ENCODE results near the gene TCF12. TPM values are rescaled to one million over a fixed set of nuclear protein-coding genes. Genes with fewer than 3 reads are reported as not detected.
A peak's percentile ranks its signal among the peaks of the same experiment; 100 is the strongest.

The TCF12 gene
- total RNA-seq, 1 donor from 2014 or later, result 93.0 TPM

DNA sequence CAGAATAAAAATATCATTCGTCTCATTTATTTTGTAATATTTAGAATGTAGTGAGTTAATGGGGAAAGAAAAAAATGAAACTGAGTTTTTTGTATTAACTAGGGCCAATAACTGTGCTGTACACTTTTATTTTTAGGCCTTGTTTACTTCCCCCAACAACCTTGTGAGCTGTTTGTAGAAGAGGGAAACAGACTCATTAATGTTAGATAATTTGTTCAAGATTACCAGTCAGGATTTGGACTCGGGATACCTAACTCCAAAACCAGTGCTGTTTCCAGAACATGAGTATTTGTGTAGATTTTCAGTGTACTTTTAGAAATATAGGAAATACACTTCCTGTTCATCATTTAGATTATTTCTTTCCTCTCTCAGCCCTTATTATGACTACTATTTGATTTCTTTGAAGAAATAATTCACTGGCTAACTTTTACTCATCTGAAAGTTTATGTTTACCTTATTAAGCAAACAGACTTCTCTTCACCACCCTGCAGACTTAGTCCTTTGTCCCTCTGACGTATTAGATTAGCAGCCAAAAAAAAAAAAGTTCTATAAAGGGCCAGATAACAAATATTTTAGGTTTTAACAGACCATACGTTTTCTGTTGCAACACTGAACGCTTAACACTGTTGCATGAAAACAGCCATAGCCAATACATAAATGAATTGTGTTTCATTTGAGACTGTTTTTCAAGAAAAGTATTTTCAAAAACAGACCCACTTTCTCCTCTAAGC is 265.3 kb downstream of the TCF12 start:
- TF ChIP-seq CTCF (IDR thresholded peaks at IDR 0.05), result no peak
- ATAC-seq (peak in 1 of 2 donors; percentile 28), DNase-seq (no peak)
- Histone ChIP-seq H3K4me3 (no peak overlapping the region), H3K36me3 (no peaks in the 10 kb centered on the region), H3K4me1 (peaks cover 18% of the 10 kb centered on the region), H3K27me3 (ENCODE audit: low read depth) (no peaks in the 10 kb centered on the region), H3K27ac (peak overlapping the region; percentile 22), H3K9me3 (no peaks in the 10 kb centered on the region)
- intact Hi-C loops (cut with DNase I), result no loop called here

- H3K27ac ChIP-seq, result no peak overlapping the region
- H3K4me1 ChIP-seq, result peaks cover 18% of the 10 kb centered on the region
- TF ChIP-seq CTCF (IDR thresholded peaks at IDR 0.05), result no peak
- no peak for DNase-seq
- H3K27me3 ChIP-seq (ENCODE audit: low read depth), result no peaks in the 10 kb centered on the region
- no peaks in the 10 kb centered on the region for H3K36me3 ChIP-seq
- intact Hi-C loops (cut with DNase I), result no loop called here
- H3K4me3 ChIP-seq, result no peak overlapping the region
- no peaks in the 10 kb centered on the region for H3K9me3 ChIP-seq
- ATAC-seq, result peak in 1 of 2 donors; percentile 37
Measured at GRCh38 chr15:57184502-57184901, 266.1 kb downstream of the TCF12 start.

DNA sequence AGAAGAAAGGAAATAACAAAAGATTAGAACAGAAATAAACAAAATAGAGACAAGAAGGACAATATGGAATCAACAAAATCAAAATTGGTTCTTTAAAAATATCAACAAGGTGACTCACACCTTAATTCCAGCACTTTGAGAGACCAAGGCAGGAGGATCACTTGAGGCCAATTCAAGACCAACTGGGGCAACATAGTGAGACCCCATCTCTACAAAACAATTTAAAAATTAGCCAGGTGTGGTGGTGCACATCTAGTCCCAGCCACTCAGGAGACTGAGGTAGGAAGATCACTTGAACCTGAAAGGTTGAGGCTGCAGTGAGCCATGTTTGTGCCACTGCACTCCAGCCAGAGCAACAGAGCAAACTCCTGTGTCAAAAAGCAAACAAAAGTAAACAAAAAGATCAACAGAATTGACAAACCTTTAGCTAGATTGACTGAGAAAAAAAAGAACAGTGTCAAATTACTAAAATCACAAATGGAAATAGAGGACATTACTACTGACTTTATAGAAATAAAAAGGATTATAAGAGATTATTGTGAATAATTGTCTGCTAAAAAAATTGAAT is 267.1 kb downstream of the TCF12 start:
- Histone ChIP-seq H3K4me3 (no peak overlapping the region), H3K4me1 (peaks cover 18% of the 10 kb centered on the region), H3K9me3 (no peaks in the 10 kb centered on the region), H3K27me3 (ENCODE audit: low read depth) (no peaks in the 10 kb centered on the region), H3K36me3 (no peaks in the 10 kb centered on the region), H3K27ac (no peak overlapping the region)
- TF ChIP-seq CTCF (IDR thresholded peaks at IDR 0.05), result no peak
- intact Hi-C loops (cut with DNase I), result no loop called here
- DNase-seq (no peak), ATAC-seq (no peak)

- H3K27ac ChIP-seq, result no peak overlapping the region
- H3K4me3 ChIP-seq, result no peak overlapping the region
- TF ChIP-seq CTCF (IDR thresholded peaks at IDR 0.05), result no peak
- H3K36me3 ChIP-seq, result peaks cover 19% of the 10 kb centered on the region
- intact Hi-C loops (cut with DNase I), result no loop called here
- H3K9me3 ChIP-seq, result no peaks in the 10 kb centered on the region
- ATAC-seq (no peak), DNase-seq (no peak)
- no peaks in the 10 kb centered on the region for H3K27me3 ChIP-seq (ENCODE audit: low read depth)
- peaks cover 4% of the 10 kb centered on the region for H3K4me1 ChIP-seq
Measured at GRCh38 chr15:57189466-57189865, 271.0 kb downstream of the TCF12 start.

DNA sequence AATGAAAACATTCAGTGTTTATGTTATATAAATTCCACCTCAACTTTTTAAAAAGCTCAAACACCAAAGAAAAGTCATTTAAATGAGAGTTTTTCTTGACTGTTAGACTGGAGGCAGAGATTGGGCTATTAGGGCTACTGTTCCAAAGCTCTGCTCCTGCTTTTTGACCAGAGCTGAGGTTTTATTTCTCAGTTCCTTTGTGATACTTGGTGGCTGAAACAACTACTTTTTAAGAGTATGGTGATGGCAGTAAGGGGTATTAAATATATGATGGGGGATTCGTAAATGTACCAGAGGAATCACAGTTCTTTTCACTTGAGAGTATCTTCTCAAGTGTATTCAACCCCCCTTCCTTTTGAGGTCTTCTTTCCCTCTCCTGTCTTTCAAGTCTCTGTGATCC is 271.8 kb downstream of the TCF12 start:
- intact Hi-C loops (cut with DNase I), result no loop called here
- TF ChIP-seq CTCF (IDR thresholded peaks at IDR 0.05), result no peak
- no peak for DNase-seq
- no peak overlapping the region for H3K27ac ChIP-seq
- H3K36me3 ChIP-seq, result peaks cover 19% of the 10 kb centered on the region
- no peaks in the 10 kb centered on the region for H3K9me3 ChIP-seq
- no peak for ATAC-seq
- no peaks in the 10 kb centered on the region for H3K4me1 ChIP-seq
- no peaks in the 10 kb centered on the region for H3K27me3 ChIP-seq (ENCODE audit: low read depth)
- no peak overlapping the region for H3K4me3 ChIP-seq
